K562 (cell line): Measurements from ENCODE around the gene OR8K5.

Source experiments
- CBX8 ChIP-seq: fragments of 200-600 bp; sonication (generic); IDR thresholded peaks from 2 replicates; pipeline ENCODE4 v1.6.1; 2012; ENCODE audit warnings: borderline replicate concordance, mixed run types, low read depth, mild to moderate bottlenecking, moderate library complexity, mixed read lengths, low read length, control low read depth, inconsistent platforms; ENCODE audit not compliant: poor library complexity, severe bottlenecking; ENCODE audit errors: extremely low read depth
- POLR2A ChIP-seq: fragments of 450-650 bp; conservative IDR thresholded peaks from 2 replicates; pipeline ENCODE4 v1.6.1; 2016
- SIN3A ChIP-seq, 2 experiments: fragments of 150-350 bp in 1 of 2; IDR thresholded peaks; 2 replicates each; pipeline ENCODE4 v1.6.1; 2011 to 2016; ENCODE audit warnings: borderline replicate concordance in 2 of 2, low read depth in 2 of 2, low read length in 2 of 2, mild to moderate bottlenecking in 2 of 2, moderate library complexity in 2 of 2; ENCODE audit not compliant: control insufficient read depth in 1 of 2
- ZNF184 ChIP-seq: sonication (generic); formaldehyde crosslinking; IDR thresholded peaks from 2 replicates; pipeline ENCODE4 v1.5.0; 2020; ENCODE audit warnings: missing genetic modification reagents
- TF ChIP-seq, protein P1 (sequence below), 3 experiments: IDR thresholded peaks in 2 of 3; conservative IDR thresholded peaks in 1 of 3; 2 replicates each; pipeline ENCODE4 v1.5.1; 2011 to 2012; ENCODE audit warnings: low read length in 3 of 3, mild to moderate bottlenecking in 3 of 3, control low read depth in 2 of 3, improper control_type of control experiment in 1 of 3, inconsistent platforms in 1 of 3, low read depth in 1 of 3, mixed read lengths in 1 of 3, moderate library complexity in 1 of 3; ENCODE audit not compliant: insufficient read depth in 2 of 3
- TF ChIP-seq, protein P2 (sequence below): fragments of 200-800 bp; sonication (Bioruptor generic); IDR thresholded peaks from 2 replicates; pipeline ENCODE4 v1.6.1; 2016; ENCODE audit warnings: missing genetic modification characterization, missing compliant biosample characterization

DNA sequence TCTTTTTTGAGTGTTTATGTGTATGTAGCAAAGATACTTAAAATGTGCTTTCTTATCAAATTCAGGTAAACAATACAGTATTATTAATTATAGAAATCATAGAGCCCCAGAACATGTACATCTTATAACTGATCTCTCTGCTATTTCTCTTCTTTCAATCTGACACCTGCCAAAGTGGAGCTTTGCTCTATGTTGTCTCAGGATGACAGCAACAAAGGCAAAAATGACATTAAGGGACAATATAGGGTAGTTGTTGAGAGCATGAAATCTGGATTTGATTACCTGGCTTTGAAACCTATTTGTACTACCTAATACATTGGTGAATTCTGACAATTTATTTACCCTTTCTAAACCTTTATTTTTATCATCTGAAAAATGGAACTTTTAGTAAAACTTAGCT lies 23.3 kb upstream of the OR8K5 start:
- TF ChIP-seq CBX8, result no peak
- TF ChIP-seq, protein P1, sequence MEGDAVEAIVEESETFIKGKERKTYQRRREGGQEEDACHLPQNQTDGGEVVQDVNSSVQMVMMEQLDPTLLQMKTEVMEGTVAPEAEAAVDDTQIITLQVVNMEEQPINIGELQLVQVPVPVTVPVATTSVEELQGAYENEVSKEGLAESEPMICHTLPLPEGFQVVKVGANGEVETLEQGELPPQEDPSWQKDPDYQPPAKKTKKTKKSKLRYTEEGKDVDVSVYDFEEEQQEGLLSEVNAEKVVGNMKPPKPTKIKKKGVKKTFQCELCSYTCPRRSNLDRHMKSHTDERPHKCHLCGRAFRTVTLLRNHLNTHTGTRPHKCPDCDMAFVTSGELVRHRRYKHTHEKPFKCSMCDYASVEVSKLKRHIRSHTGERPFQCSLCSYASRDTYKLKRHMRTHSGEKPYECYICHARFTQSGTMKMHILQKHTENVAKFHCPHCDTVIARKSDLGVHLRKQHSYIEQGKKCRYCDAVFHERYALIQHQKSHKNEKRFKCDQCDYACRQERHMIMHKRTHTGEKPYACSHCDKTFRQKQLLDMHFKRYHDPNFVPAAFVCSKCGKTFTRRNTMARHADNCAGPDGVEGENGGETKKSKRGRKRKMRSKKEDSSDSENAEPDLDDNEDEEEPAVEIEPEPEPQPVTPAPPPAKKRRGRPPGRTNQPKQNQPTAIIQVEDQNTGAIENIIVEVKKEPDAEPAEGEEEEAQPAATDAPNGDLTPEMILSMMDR (IDR thresholded peaks at IDR 0.05 in 2 of 3, conservative IDR thresholded peaks at IDR 0.05 in 1 of 3; ENCODE audit: insufficient read depth in 2 of 3, low read depth in 1 of 3, low read length in 3 of 3), result no peak
- TF ChIP-seq, protein P2, sequence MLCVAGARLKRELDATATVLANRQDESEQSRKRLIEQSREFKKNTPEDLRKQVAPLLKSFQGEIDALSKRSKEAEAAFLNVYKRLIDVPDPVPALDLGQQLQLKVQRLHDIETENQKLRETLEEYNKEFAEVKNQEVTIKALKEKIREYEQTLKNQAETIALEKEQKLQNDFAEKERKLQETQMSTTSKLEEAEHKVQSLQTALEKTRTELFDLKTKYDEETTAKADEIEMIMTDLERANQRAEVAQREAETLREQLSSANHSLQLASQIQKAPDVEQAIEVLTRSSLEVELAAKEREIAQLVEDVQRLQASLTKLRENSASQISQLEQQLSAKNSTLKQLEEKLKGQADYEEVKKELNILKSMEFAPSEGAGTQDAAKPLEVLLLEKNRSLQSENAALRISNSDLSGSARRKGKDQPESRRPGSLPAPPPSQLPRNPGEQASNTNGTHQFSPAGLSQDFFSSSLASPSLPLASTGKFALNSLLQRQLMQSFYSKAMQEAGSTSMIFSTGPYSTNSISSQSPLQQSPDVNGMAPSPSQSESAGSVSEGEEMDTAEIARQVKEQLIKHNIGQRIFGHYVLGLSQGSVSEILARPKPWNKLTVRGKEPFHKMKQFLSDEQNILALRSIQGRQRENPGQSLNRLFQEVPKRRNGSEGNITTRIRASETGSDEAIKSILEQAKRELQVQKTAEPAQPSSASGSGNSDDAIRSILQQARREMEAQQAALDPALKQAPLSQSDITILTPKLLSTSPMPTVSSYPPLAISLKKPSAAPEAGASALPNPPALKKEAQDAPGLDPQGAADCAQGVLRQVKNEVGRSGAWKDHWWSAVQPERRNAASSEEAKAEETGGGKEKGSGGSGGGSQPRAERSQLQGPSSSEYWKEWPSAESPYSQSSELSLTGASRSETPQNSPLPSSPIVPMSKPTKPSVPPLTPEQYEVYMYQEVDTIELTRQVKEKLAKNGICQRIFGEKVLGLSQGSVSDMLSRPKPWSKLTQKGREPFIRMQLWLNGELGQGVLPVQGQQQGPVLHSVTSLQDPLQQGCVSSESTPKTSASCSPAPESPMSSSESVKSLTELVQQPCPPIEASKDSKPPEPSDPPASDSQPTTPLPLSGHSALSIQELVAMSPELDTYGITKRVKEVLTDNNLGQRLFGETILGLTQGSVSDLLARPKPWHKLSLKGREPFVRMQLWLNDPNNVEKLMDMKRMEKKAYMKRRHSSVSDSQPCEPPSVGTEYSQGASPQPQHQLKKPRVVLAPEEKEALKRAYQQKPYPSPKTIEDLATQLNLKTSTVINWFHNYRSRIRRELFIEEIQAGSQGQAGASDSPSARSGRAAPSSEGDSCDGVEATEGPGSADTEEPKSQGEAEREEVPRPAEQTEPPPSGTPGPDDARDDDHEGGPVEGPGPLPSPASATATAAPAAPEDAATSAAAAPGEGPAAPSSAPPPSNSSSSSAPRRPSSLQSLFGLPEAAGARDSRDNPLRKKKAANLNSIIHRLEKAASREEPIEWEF (CRISPR knock-in tag), result no peak
- no peak for TF ChIP-seq SIN3A (IDR thresholded peaks at IDR 0.05; ENCODE audit: borderline replicate concordance in 2 of 2, control insufficient read depth in 1 of 2, low read depth in 2 of 2, low read length in 2 of 2)
- TF ChIP-seq POLR2A, result no peak
- TF ChIP-seq ZNF184 (CRISPR knock-in tag), result no peak
